ENCODE data around the gene TSEN15. TPM values are rescaled to one million over a fixed set of nuclear protein-coding genes. Genes with fewer than 3 reads are reported as not detected.

TSEN15 gene
- total and polyA plus RNA-seq, 2 of the 13 experiments (the other 11 are each of a cell fraction or from before 2014, with no cell fraction given), result 25.6 to 35.8 TPM

DNA sequence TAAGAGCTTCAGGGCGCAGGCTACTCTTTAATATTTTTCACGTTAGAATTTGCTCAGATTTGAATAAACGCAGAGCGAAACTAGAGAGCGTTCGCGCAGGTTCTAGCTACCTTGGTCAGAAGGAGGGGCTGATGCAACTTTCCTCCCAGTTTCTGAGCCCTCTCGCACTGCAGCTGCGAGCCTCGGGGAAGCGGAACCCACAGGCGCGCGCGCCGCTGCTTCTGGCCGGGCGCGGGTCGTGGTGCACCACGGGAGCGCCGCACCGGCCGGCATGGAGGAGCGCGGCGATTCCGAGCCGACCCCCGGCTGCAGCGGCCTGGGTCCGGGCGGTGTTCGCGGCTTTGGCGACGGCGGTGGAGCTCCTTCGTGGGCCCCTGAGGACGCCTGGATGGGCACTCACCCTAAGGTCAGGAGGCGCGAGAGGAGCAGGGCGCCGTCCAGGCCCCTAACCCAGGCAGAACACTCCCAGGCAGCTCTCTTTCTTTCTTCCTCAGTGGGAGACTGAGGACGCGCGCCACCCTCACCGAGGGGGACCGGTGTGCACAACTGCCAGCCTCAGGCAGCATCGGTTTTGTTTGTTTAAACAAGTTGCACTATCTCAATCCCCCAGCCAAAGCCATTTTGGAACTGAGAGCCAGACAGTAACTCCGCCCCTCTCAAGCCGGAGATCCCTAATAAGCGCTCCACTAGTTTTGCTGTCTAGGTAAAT is at the start of gene TSEN15 (continued):
- TF ChIP-seq POLR2G (IDR thresholded peaks at IDR 0.05; ENCODE audit: low read depth, low read length) (peak; percentile 91), ZNF510 (CRISPR knock-in tag; IDR thresholded peaks at IDR 0.05; ENCODE audit: low read depth) (no peak), NCOA5 (CRISPR knock-in tag; IDR thresholded peaks at IDR 0.05) (no peak), KAT7 (CRISPR knock-in tag; IDR thresholded peaks at IDR 0.05; ENCODE audit: borderline replicate concordance) (peak; percentile 95; the same call in 1 of the 2 replicates), GPN1 (CRISPR knock-in tag; IDR thresholded peaks at IDR 0.05; ENCODE audit: borderline replicate concordance) (peak; percentile 58; the same call in 1 of the 2 replicates), ZNF383 (CRISPR knock-in tag; IDR thresholded peaks at IDR 0.05; ENCODE audit: borderline replicate concordance) (0 out of 2 replicates have a peak, but pooled peaks have one; percentile 21), ZNF616 (CRISPR knock-in tag; IDR thresholded peaks at IDR 0.05; ENCODE audit: low read depth) (no peak), MAZ (IDR thresholded peaks at IDR 0.05; ENCODE audit: borderline replicate concordance, low read depth, low read length) (peak; percentile 71), MAZ (CRISPR knock-in tag; IDR thresholded peaks at IDR 0.05; ENCODE audit: low read depth) (peak; percentile 81), SRF (IDR thresholded peaks at IDR 0.05; ENCODE audit: low read depth, low read length) (no peak; the same call in 1 of the 2 replicates), ZNF24 (IDR thresholded peaks at IDR 0.05) (no peak), NFE2L1 (CRISPR knock-in tag; IDR thresholded peaks at IDR 0.05; ENCODE audit: borderline replicate concordance) (no peak), ZFP36L1 (CRISPR knock-in tag; IDR thresholded peaks at IDR 0.05) (peak; percentile 90), FOSL1 (CRISPR knock-in tag; IDR thresholded peaks at IDR 0.05; ENCODE audit: borderline replicate concordance) (no peak), ZNF777 (CRISPR knock-in tag; IDR thresholded peaks at IDR 0.05) (peak; percentile 84), ZSCAN29 (CRISPR knock-in tag; conservative IDR thresholded peaks at IDR 0.05) (0 out of 2 replicates have a peak, but pooled peaks have one; percentile 57), YEATS4 (CRISPR knock-in tag; IDR thresholded peaks at IDR 0.05; ENCODE audit: borderline replicate concordance) (peak; percentile 99), EZH2 (conservative IDR thresholded peaks at IDR 0.05; ENCODE audit: low read depth, low read length) (no peak), ZFP82 (CRISPR knock-in tag; IDR thresholded peaks at IDR 0.05; ENCODE audit: borderline replicate concordance) (no peak), SIN3A (IDR thresholded peaks at IDR 0.05; ENCODE audit: borderline replicate concordance, low read depth, low read length) (peak; percentile 82), GATA4 (IDR thresholded peaks at IDR 0.05; ENCODE audit: borderline replicate concordance, low read depth) (no peak), BCL6 (CRISPR knock-in tag; IDR thresholded peaks at IDR 0.05) (peak; percentile 58), ATF1 (CRISPR knock-in tag; IDR thresholded peaks at IDR 0.05) (no peak), ZNF317 (CRISPR knock-in tag; IDR thresholded peaks at IDR 0.05) (no peak)
- TF ChIP-seq, protein P1, sequence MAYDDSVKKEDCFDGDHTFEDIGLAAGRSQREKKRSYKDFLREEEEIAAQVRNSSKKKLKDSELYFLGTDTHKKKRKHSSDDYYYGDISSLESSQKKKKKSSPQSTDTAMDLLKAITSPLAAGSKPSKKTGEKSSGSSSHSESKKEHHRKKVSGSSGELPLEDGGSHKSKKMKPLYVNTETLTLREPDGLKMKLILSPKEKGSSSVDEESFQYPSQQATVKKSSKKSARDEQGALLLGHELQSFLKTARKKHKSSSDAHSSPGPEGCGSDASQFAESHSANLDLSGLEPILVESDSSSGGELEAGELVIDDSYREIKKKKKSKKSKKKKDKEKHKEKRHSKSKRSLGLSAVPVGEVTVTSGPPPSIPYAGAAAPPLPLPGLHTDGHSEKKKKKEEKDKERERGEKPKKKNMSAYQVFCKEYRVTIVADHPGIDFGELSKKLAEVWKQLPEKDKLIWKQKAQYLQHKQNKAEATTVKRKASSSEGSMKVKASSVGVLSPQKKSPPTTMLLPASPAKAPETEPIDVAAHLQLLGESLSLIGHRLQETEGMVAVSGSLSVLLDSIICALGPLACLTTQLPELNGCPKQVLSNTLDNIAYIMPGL (CRISPR knock-in tag; IDR thresholded peaks at IDR 0.05; ENCODE audit: borderline replicate concordance in 1 of 2, low read depth in 1 of 2), result peak; percentile 91 to 98
- TF ChIP-seq, protein P2, sequence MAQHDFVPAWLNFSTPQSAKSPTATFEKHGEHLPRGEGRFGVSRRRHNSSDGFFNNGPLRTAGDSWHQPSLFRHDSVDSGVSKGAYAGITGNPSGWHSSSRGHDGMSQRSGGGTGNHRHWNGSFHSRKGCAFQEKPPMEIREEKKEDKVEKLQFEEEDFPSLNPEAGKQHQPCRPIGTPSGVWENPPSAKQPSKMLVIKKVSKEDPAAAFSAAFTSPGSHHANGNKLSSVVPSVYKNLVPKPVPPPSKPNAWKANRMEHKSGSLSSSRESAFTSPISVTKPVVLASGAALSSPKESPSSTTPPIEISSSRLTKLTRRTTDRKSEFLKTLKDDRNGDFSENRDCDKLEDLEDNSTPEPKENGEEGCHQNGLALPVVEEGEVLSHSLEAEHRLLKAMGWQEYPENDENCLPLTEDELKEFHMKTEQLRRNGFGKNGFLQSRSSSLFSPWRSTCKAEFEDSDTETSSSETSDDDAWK (CRISPR knock-in tag; IDR thresholded peaks at IDR 0.05), result no peak
- TF ChIP-seq, protein P3, sequence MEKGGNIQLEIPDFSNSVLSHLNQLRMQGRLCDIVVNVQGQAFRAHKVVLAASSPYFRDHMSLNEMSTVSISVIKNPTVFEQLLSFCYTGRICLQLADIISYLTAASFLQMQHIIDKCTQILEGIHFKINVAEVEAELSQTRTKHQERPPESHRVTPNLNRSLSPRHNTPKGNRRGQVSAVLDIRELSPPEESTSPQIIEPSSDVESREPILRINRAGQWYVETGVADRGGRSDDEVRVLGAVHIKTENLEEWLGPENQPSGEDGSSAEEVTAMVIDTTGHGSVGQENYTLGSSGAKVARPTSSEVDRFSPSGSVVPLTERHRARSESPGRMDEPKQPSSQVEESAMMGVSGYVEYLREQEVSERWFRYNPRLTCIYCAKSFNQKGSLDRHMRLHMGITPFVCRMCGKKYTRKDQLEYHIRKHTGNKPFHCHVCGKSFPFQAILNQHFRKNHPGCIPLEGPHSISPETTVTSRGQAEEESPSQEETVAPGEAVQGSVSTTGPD (CRISPR knock-in tag; IDR thresholded peaks at IDR 0.05), result no peak

Measured in HepG2 (cell line).